Upper lobe of left lung (tissue), 6 donors: ENCODE results near the gene GIMAP5. TPM values are rescaled to one million over a fixed set of nuclear protein-coding genes. Genes with fewer than 3 reads are reported as not detected.

Experiments
- ATAC-seq, 2 donors: fragments of 200-7000 bp; cut with Tn5 transposase; one replicate each; pipeline ENCODE4 v1.9.1; 2022; ENCODE audit warnings: mild to moderate bottlenecking in 2 of 2, moderate library complexity in 2 of 2; ENCODE audit not compliant: low FRiP score in 2 of 2
- DNase-seq, 2 donors: peaks; one replicate each; pipeline ENCODE4 v3.0.0-alpha.2; 2019 to 2020
- H3K27ac ChIP-seq, 4 donors: fragments of 200-600 bp; sonication (generic); one replicate each; pipeline ENCODE4 v1.5.1; 2016 to 2019
- H3K27me3 ChIP-seq, 4 donors: fragments of 200-600 bp; sonication (generic); one replicate each; pipeline ENCODE4 v1.5.1; 2017 to 2019
- H3K36me3 ChIP-seq, 4 donors: fragments of 200-600 bp; sonication (generic); one replicate each; pipeline ENCODE4 v1.5.1; 2016 to 2019
- H3K4me1 ChIP-seq, 4 donors: fragments of 200-600 bp; sonication (generic); one replicate each; pipeline ENCODE4 v1.5.1; 2018 to 2019
- H3K4me3 ChIP-seq, 4 donors: fragments of 200-600 bp; sonication (generic); one replicate each; pipeline ENCODE4 v1.5.1; 2017 to 2019; ENCODE audit warnings: mild to moderate bottlenecking in 2 of 4, moderate library complexity in 1 of 4
- H3K9me3 ChIP-seq, 4 donors: fragments of 200-600 bp; sonication (generic); one replicate each; pipeline ENCODE4 v1.5.1; 2018 to 2019
- EP300 ChIP-seq, 4 donors: sonication (generic); formaldehyde crosslinking; IDR thresholded peaks; one replicate each; pipeline ENCODE4 v1.5.1; 2017; ENCODE audit warnings: antibody characterized with exemption in 4 of 4, control low read depth in 2 of 4
- POLR2A ChIP-seq, 4 donors: fragments of 450-650 bp; IDR thresholded peaks; one replicate each; pipeline ENCODE4 v1.5.1; 2016 to 2017; ENCODE audit warnings: antibody characterized with exemption in 4 of 4, mild to moderate bottlenecking in 2 of 4
- POLR2AphosphoS5 ChIP-seq, 2 donors: sonication (generic); formaldehyde crosslinking; IDR thresholded peaks; one replicate each; pipeline ENCODE4 v1.5.1; 2017; ENCODE audit warnings: antibody characterized with exemption in 2 of 2
- WGBS, 2 donors: methylation state at CpG; one replicate each; pipeline ENCODE4 v1.1.5; 2017 to 2018; 5-methylcytosine and 5-hydroxymethylcytosine counted together
- total RNA-seq, 6 donors: library from RNA; depleted of rRNA in 4 of 6; stranded (reverse); fragments of >200 nt in 4 of 6; gene quantifications; one replicate each; pipeline versions ENCODE4 v1.1.0 to v1.2.1, GENCODE V29; 2016 to 2021
- TF ChIP-seq, protein P1 (sequence below), 6 experiments: fragments of 450-650 bp in 4 of 6; fragments of 200-600 bp in 2 of 6; sonication (generic) in 2 of 6; IDR thresholded peaks; one replicate each; pipeline ENCODE4 v1.5.1; 2016 to 2019; ENCODE audit warnings: antibody characterized with exemption in 6 of 6
- donor health status: DM: no; HTN: no; CAD: no; lungs with moderate emphysema.
- donor health status: DM: no; HTN: yes; CAD: no; lungs with severe emphysema.

Gene GIMAP5
- total RNA-seq, 6 donors from 2014 or later, result 28.0 to 103 (median 41.3) TPM

GRCh38 chr7:150739033-150739432, 1.8 kb downstream of the GIMAP5 start:
- Histone ChIP-seq H3K9me3 (no peaks in the 10 kb centered on the region), H3K27me3 (no peaks in the 10 kb centered on the region), H3K4me1 (peaks cover 13 to 30% (median 20%) of the 10 kb centered on the region in 4 donors), H3K36me3 (peaks cover 0 to 35% (median 21%) of the 10 kb centered on the region in 4 donors), H3K27ac (peak overlapping the region; percentile 82 to 91 (median 86)), H3K4me3 (peak overlapping the region; percentile 40 to 58 (median 50))
- ATAC-seq (no peak), DNase-seq (no peak)
- no peak for TF ChIP-seq POLR2AphosphoS5 (IDR thresholded peaks at IDR 0.05)
- TF ChIP-seq, protein P1, sequence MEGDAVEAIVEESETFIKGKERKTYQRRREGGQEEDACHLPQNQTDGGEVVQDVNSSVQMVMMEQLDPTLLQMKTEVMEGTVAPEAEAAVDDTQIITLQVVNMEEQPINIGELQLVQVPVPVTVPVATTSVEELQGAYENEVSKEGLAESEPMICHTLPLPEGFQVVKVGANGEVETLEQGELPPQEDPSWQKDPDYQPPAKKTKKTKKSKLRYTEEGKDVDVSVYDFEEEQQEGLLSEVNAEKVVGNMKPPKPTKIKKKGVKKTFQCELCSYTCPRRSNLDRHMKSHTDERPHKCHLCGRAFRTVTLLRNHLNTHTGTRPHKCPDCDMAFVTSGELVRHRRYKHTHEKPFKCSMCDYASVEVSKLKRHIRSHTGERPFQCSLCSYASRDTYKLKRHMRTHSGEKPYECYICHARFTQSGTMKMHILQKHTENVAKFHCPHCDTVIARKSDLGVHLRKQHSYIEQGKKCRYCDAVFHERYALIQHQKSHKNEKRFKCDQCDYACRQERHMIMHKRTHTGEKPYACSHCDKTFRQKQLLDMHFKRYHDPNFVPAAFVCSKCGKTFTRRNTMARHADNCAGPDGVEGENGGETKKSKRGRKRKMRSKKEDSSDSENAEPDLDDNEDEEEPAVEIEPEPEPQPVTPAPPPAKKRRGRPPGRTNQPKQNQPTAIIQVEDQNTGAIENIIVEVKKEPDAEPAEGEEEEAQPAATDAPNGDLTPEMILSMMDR (IDR thresholded peaks at IDR 0.05), result peak in 1 of 6 experiments; percentile 11

DNA sequence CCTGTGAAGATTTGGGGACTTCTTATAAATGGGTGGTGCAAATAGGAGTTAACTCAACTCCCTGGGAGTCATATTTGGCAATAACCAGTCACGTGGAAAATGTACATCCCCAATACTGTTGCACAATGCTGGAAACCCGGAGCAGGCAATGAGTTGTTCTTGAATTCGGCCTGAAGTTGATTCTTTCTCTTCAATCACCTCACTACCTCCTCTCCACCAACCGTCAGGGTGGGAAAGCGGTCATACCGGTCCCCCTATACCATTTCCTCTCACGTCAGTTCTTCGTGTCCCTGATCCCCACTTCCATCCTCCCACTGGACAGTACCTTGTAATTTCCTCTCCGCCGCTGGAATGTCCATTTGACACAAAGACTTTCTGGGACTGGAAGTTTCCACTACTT, 2.8 kb downstream of the GIMAP5 start:
- Histone ChIP-seq H3K9me3 (no peaks in the 10 kb centered on the region), H3K36me3 (peaks cover 0 to 39% (median 24%) of the 10 kb centered on the region in 4 donors), H3K4me1 (peaks cover 13 to 32% (median 24%) of the 10 kb centered on the region in 4 donors), H3K4me3 (peak overlapping the region; percentile 34 to 58 (median 50)), H3K27ac (peak overlapping the region; percentile 82 to 91 (median 86)), H3K27me3 (no peaks in the 10 kb centered on the region)
- 41 to 51% methylated on average over 10 of the region's 10 CpGs for WGBS, 2 donors
- DNase-seq (no peak), ATAC-seq (no peak)
- TF ChIP-seq, protein P1 (IDR thresholded peaks at IDR 0.05), result no peak
- no peak for TF ChIP-seq POLR2A (IDR thresholded peaks at IDR 0.05)
- peak; percentile 59 to 73 for TF ChIP-seq POLR2AphosphoS5 (IDR thresholded peaks at IDR 0.05)
- peak in 3 of 4 donors; percentile 31 to 70 (median 38) for TF ChIP-seq EP300 (IDR thresholded peaks at IDR 0.05)

DNA sequence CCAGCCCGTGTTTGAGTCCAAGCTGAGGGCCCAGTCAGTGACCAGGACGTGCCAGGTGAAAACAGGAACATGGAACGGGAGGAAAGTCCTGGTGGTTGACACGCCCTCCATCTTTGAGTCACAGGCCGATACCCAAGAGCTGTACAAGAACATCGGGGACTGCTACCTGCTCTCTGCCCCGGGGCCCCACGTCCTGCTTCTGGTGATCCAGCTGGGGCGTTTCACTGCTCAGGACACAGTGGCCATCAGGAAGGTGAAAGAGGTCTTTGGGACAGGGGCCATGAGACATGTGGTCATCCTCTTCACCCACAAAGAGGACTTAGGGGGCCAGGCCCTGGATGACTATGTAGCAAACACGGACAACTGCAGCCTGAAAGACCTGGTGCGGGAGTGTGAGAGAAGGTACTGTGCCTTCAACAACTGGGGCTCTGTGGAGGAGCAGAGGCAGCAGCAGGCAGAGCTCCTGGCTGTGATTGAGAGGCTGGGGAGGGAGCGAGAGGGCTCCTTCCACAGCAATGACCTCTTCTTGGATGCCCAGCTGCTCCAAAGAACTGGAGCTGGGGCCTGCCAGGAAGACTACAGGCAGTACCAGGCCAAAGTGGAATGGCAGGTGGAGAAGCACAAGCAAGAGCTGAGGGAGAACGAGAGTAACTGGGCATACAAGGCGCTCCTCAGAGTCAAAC, 5.2 kb downstream of the GIMAP5 start:
- peak in 1 of 2 donors; percentile 36 for DNase-seq
- ATAC-seq, result no peak
- Histone ChIP-seq H3K9me3 (no peaks in the 10 kb centered on the region), H3K27ac (peak overlapping the region in 3 of 4 donors; percentile 43 to 91 (median 89)), H3K27me3 (no peaks in the 10 kb centered on the region), H3K36me3 (peaks cover 0 to 39% (median 24%) of the 10 kb centered on the region in 4 donors), H3K4me1 (peaks cover 7 to 26% (median 19%) of the 10 kb centered on the region in 4 donors), H3K4me3 (peak overlapping the region in 2 of 4 donors; percentile 15 to 58)
- 75 to 76% methylated on average over 13 to 14 of the region's 14 CpGs for WGBS, 2 donors
- TF ChIP-seq EP300 (IDR thresholded peaks at IDR 0.05) (no peak), POLR2A (IDR thresholded peaks at IDR 0.05) (no peak), POLR2AphosphoS5 (IDR thresholded peaks at IDR 0.05) (no peak)
- TF ChIP-seq, protein P1 (IDR thresholded peaks at IDR 0.05), result no peak

GRCh38 chr7:150744041-150744656, 6.9 kb downstream of the GIMAP5 start:
- Histone ChIP-seq H3K9me3 (no peaks in the 10 kb centered on the region), H3K4me1 (peaks cover 7 to 26% (median 19%) of the 10 kb centered on the region in 4 donors), H3K4me3 (no peak overlapping the region), H3K36me3 (peaks cover 0 to 39% (median 24%) of the 10 kb centered on the region in 4 donors), H3K27ac (peak overlapping the region in 2 of 4 donors; percentile 89 to 91), H3K27me3 (no peaks in the 10 kb centered on the region)
- ATAC-seq, result no peak
- WGBS, 2 donors, result 65 to 68% methylated on average over 6 to 8 of the region's 8 CpGs
- no peak for DNase-seq
- TF ChIP-seq EP300 (IDR thresholded peaks at IDR 0.05) (no peak), POLR2AphosphoS5 (IDR thresholded peaks at IDR 0.05) (peak in 1 of 2 donors; percentile 10)

- Histone ChIP-seq H3K4me3 (no peak overlapping the region), H3K9me3 (no peaks in the 10 kb centered on the region), H3K36me3 (peaks cover 0 to 39% (median 24%) of the 10 kb centered on the region in 4 donors), H3K27me3 (no peaks in the 10 kb centered on the region), H3K4me1 (peaks cover 7 to 26% (median 19%) of the 10 kb centered on the region in 4 donors), H3K27ac (peak overlapping the region in 1 of 4 donors; percentile 89)
- no peak for DNase-seq
- 56 to 80% methylated on average over 1 to 5 of the region's 5 CpGs for WGBS, 2 donors
- no peak for ATAC-seq
- TF ChIP-seq EP300 (IDR thresholded peaks at IDR 0.05), result no peak
- no peak for TF ChIP-seq POLR2A (IDR thresholded peaks at IDR 0.05)
Measured at GRCh38 chr7:150745086-150745485, 7.9 kb downstream of the GIMAP5 start.
